Measurements from ENCODE around the gene PTPRN2.

DNA sequence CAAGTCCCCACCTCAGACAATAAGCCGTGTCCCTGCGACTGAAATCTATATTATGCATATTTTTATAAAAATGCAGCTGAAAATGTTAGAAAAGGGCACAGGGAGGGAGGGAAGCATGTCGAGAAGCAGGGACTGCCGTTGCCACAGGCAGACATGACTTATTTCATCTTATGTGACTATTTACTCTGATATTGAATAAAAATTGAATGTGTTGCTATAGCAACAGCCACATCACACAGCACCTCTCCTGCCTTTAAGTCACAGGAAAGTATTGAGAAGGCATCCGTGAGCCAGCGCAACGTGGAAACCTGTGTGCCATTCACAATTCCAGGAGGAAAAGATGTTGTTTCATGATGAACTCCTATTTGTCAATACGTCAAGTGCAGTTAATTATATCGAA, 701.4 kb downstream of the PTPRN2 start:
- TF ChIP-seq CTCF (conservative IDR thresholded peaks at IDR 0.05; ENCODE audit: low read length), result no peak
- TF ChIP-seq EZH2phosphoT487 (IDR thresholded peaks at IDR 0.05; ENCODE audit: borderline replicate concordance, low read depth, low read length), result no peak

Data from OCI-LY7 (cell line).